Esophagus muscularis mucosa (tissue), 4 donors: ENCODE measurements around the gene MOAP1. TPM values are rescaled to one million over a fixed set of nuclear protein-coding genes. Genes with fewer than 3 reads are reported as not detected.
"Not testable (repeated sequence)": the region's sequence is repeated elsewhere in the genome, so short reads cannot be mapped to it uniquely, and the experiment has no call there.

ENCODE experiments used
- DNase-seq: peaks from one replicate; pipeline ENCODE4 v3.0.0-alpha.2; 2017; ENCODE audit errors: extremely low spot score
- H3K27ac ChIP-seq, 4 donors: fragments of 200-600 bp; sonication (generic); replicated peaks in 1 of 4; 1 replicate in 3 of 4; 2 replicates in 1 of 4; pipeline ENCODE4 v1.5.1; 2016 to 2019; ENCODE audit warnings: mild to moderate bottlenecking in 1 of 4
- H3K27me3 ChIP-seq, 4 donors: fragments of 200-600 bp; sonication (generic); one replicate each; pipeline versions ENCODE4 v1.5.1 to v1.6.0; 2016 to 2019
- H3K36me3 ChIP-seq, 4 donors: fragments of 200-600 bp; sonication (generic); one replicate each; pipeline ENCODE4 v1.5.1; 2016 to 2019
- H3K4me1 ChIP-seq, 4 donors: fragments of 200-600 bp; sonication (generic); one replicate each; pipeline ENCODE4 v1.5.1; 2016 to 2019
- H3K4me3 ChIP-seq, 4 donors: fragments of 200-600 bp; sonication (generic); 1 replicate in 2 of 4; 2 replicates in 2 of 4; pipeline ENCODE4 v1.5.1; 2016 to 2019; ENCODE audit warnings: mild to moderate bottlenecking in 4 of 4, moderate library complexity in 1 of 4
- H3K9me3 ChIP-seq, 4 donors: fragments of 200-600 bp; sonication (generic); 1 replicate in 3 of 4; 2 replicates in 1 of 4; pipeline ENCODE4 v1.5.1; 2016 to 2019
- CTCF ChIP-seq, 3 experiments: fragments of 200-600 bp in 2 of 3; fragments of 450-650 bp in 1 of 3; sonication (generic) in 2 of 3; IDR thresholded peaks; one replicate each; pipeline ENCODE4 v1.5.1; 2017 to 2019; ENCODE audit warnings: antibody characterized with exemption in 3 of 3, mild to moderate bottlenecking in 2 of 3, moderate library complexity in 1 of 3
- EP300 ChIP-seq: sonication (generic); formaldehyde crosslinking; IDR thresholded peaks from one replicate; pipeline ENCODE4 v1.6.1; 2017; ENCODE audit warnings: antibody characterized with exemption
- POLR2A ChIP-seq: fragments of 450-650 bp; IDR thresholded peaks from one replicate; pipeline ENCODE4 v1.6.1; 2017; ENCODE audit warnings: antibody characterized with exemption, moderate library complexity, mild to moderate bottlenecking, low read depth
- POLR2AphosphoS5 ChIP-seq, 2 donors: sonication (generic); formaldehyde crosslinking; IDR thresholded peaks; one replicate each; pipeline ENCODE4 v1.6.1; 2017; ENCODE audit warnings: antibody characterized with exemption in 2 of 2
- WGBS: methylation state at CpG from one replicate; pipeline ENCODE4 v1.1.5; 2018; 5-methylcytosine and 5-hydroxymethylcytosine counted together
- intact Hi-C: fragments of 100-400 bp; cut with DNase I; formaldehyde crosslinking; loops from one replicate; pipeline ENCODE4 v1.15.1; 2023
- total RNA-seq, 4 donors: library from RNA; depleted of rRNA; stranded (reverse); fragments of >200 nt; gene quantifications; one replicate each; pipeline versions ENCODE4 v1.1.0 to v1.2.1, GENCODE V29; 2016

The MOAP1 gene
- 10 to 100 TPM; 54.3 to 90.9 (median 61.7) TPM for total RNA-seq

GRCh38 chr14:93184391-93185348 lies at the start of gene MOAP1, which contains the start of gene LYSET:
Gene MOAP1, minus strand, starts transcription at chr14:93184897. Its CDS starts 655 bp downstream, at chr14:93184242.
Gene LYSET, plus strand, starts transcription at chr14:93185317. Its CDS starts 89 bp downstream, at chr14:93185406.
- peak within 1 kb of the TSS; percentile 75 to 96 (median 86) for H3K4me3 ChIP-seq
- peaks cover 21 to 36% (median 33%) of the 10 kb centered on the region in 4 donors for H3K4me1 ChIP-seq
- H3K27me3 ChIP-seq, result no peaks in the 10 kb centered on the region
- no CpG with 5 or more reads among the region's 124 CpGs for WGBS
- TF ChIP-seq CTCF (IDR thresholded peaks at IDR 0.05), result peak in 1 of 3 experiments; percentile 43
- TF ChIP-seq EP300, result no peak
- peak; percentile 65 for TF ChIP-seq POLR2A
- TF ChIP-seq POLR2AphosphoS5 (IDR thresholded peaks at IDR 0.05), result peak; percentile 87 to 94
- H3K9me3 ChIP-seq, result no peaks in the 10 kb centered on the region
- peak within 1 kb of the TSS; percentile 93 to 98 (median 96) for H3K27ac ChIP-seq
- DNase-seq, result peak; percentile 97
- peaks cover 0 to 41% (median 28%) of the 10 kb centered on the region in 4 donors for H3K36me3 ChIP-seq
- intact Hi-C loops, result no loop called here

- intact Hi-C loops, H3K4me3 ChIP-seq, DNase-seq, H3K9me3 ChIP-seq, H3K27me3 ChIP-seq, H3K27ac ChIP-seq: not testable (repeated sequence)
- Histone ChIP-seq H3K4me1 (peaks cover 3 to 18% (median 16%) of the 10 kb centered on the region in 4 donors), H3K36me3 (peaks cover 0 to 18% (median 13%) of the 10 kb centered on the region in 4 donors)
- 95% methylated on average over 5 of the region's 5 CpGs for WGBS
Observed at GRCh38 chr14:93233078-93233477, 48.4 kb upstream of the MOAP1 start.

GRCh38 chr14:93232159-93232558 lies 47.5 kb upstream of the MOAP1 start:
- H3K27ac ChIP-seq, result no peak overlapping the region
- 80% methylated on average over 14 of the region's 17 CpGs for WGBS
- peaks cover 9 to 26% (median 23%) of the 10 kb centered on the region in 4 donors for H3K36me3 ChIP-seq
- intact Hi-C loops, result no loop called here
- H3K4me1 ChIP-seq, result peaks cover 3 to 18% (median 16%) of the 10 kb centered on the region in 4 donors
- no peaks in the 10 kb centered on the region for H3K9me3 ChIP-seq
- H3K4me3 ChIP-seq, result peak overlapping the region in 3 of 4 donors; percentile 41 to 59 (median 55)
- H3K27me3 ChIP-seq, result no peaks in the 10 kb centered on the region
- no peak for DNase-seq
- TF ChIP-seq EP300 (no peak), POLR2A (no peak), CTCF (IDR thresholded peaks at IDR 0.05) (no peak), POLR2AphosphoS5 (IDR thresholded peaks at IDR 0.05) (no peak)

- intact Hi-C loops, result no loop called here
- Histone ChIP-seq H3K9me3 (no peaks in the 10 kb centered on the region), H3K27ac (no peak overlapping the region), H3K4me1 (peaks cover 3 to 18% (median 16%) of the 10 kb centered on the region in 4 donors), H3K27me3 (no peaks in the 10 kb centered on the region), H3K36me3 (peaks cover 16 to 34% (median 28%) of the 10 kb centered on the region in 4 donors), H3K4me3 (peak overlapping the region; percentile 41 to 59 (median 50))
- DNase-seq, result no peak
- 58% methylated on average over 39 of the region's 39 CpGs for WGBS
- TF ChIP-seq EP300, result no peak
Observed at GRCh38 chr14:93231129-93231979, 46.7 kb upstream of the MOAP1 start.

- WGBS, result 94% methylated on average over 16 of the region's 16 CpGs
- Histone ChIP-seq H3K27ac (no peak overlapping the region), H3K4me1 (peaks cover 3 to 18% (median 16%) of the 10 kb centered on the region in 4 donors), H3K36me3 (peaks cover 16 to 42% (median 34%) of the 10 kb centered on the region in 4 donors), H3K9me3 (no peaks in the 10 kb centered on the region), H3K4me3 (peak overlapping the region in 1 of 4 donors; percentile 55), H3K27me3 (no peaks in the 10 kb centered on the region)
- TF ChIP-seq EP300, result no peak
- no peak for TF ChIP-seq CTCF (IDR thresholded peaks at IDR 0.05)
- no peak for TF ChIP-seq POLR2A
- no peak for TF ChIP-seq POLR2AphosphoS5 (IDR thresholded peaks at IDR 0.05)
- DNase-seq, result no peak
- intact Hi-C loops, result no loop called here
Observed at GRCh38 chr14:93230539-93230938, 45.8 kb upstream of the MOAP1 start.
